Tibial nerve (tissue), 4 donors: ENCODE data around the gene MYO18B. TPM values are rescaled to one million over a fixed set of nuclear protein-coding genes. Genes with fewer than 3 reads are reported as not detected.

Source experiments
- DNase-seq, 2 donors: peaks; one replicate each; pipeline ENCODE4 v3.0.0-alpha.2; 2019; ENCODE audit warnings: low spot score in 2 of 2
- H3K27ac ChIP-seq, 4 donors: fragments of 200-600 bp; sonication (generic) in 3 of 4; one replicate each; pipeline ENCODE4 v1.5.1; 2017 to 2019; ENCODE audit warnings: mild to moderate bottlenecking in 1 of 4
- H3K27me3 ChIP-seq, 2 donors: fragments of 200-600 bp; sonication (generic) in 1 of 2; one replicate each; pipeline versions ENCODE4 v1.5.1 to v1.6.0; 2017 to 2019
- H3K36me3 ChIP-seq, 3 donors: fragments of 200-600 bp; sonication (generic); one replicate each; pipeline ENCODE4 v1.5.1; 2018 to 2019
- H3K4me1 ChIP-seq, 4 donors: fragments of 200-600 bp; sonication (generic) in 3 of 4; one replicate each; pipeline ENCODE4 v1.5.1; 2017 to 2019
- H3K4me3 ChIP-seq, 4 donors: fragments of 200-600 bp; sonication (generic) in 3 of 4; one replicate each; pipeline ENCODE4 v1.5.1; 2017 to 2019; ENCODE audit warnings: mild to moderate bottlenecking in 1 of 4, moderate library complexity in 1 of 4
- H3K9me3 ChIP-seq, 4 donors: fragments of 200-600 bp; sonication (generic) in 3 of 4; one replicate each; pipeline ENCODE4 v1.5.1; 2017 to 2019
- EP300 ChIP-seq, 2 donors: sonication (generic); formaldehyde crosslinking; IDR thresholded peaks; one replicate each; pipeline ENCODE4 v1.6.1; 2017; ENCODE audit warnings: antibody characterized with exemption in 2 of 2, mild to moderate bottlenecking in 1 of 2
- POLR2A ChIP-seq, 2 donors: fragments of 450-650 bp; IDR thresholded peaks; one replicate each; pipeline ENCODE4 v1.6.1; 2017; ENCODE audit warnings: antibody characterized with exemption in 2 of 2, mild to moderate bottlenecking in 2 of 2, moderate library complexity in 2 of 2
- WGBS, 2 donors: methylation state at CpG; one replicate each; pipeline ENCODE4 v1.1.5; 2018; 5-methylcytosine and 5-hydroxymethylcytosine counted together
- total RNA-seq, 4 donors: library from RNA; depleted of rRNA; stranded (reverse); fragments of >200 nt; gene quantifications; one replicate each; pipeline ENCODE4 v1.1.0, GENCODE V29; 2016
- TF ChIP-seq, protein P1 (sequence below), 5 experiments: fragments of 200-600 bp in 3 of 5; fragments of 450-650 bp in 2 of 5; sonication (generic) in 3 of 5; IDR thresholded peaks; one replicate each; pipeline ENCODE4 v1.5.1; 2016 to 2019; ENCODE audit warnings: antibody characterized with exemption in 5 of 5, mild to moderate bottlenecking in 3 of 5, moderate library complexity in 2 of 5

Gene MYO18B
- total RNA-seq, 4 donors from 2014 or later: under 0.01 TPM; not detected in 2

DNA sequence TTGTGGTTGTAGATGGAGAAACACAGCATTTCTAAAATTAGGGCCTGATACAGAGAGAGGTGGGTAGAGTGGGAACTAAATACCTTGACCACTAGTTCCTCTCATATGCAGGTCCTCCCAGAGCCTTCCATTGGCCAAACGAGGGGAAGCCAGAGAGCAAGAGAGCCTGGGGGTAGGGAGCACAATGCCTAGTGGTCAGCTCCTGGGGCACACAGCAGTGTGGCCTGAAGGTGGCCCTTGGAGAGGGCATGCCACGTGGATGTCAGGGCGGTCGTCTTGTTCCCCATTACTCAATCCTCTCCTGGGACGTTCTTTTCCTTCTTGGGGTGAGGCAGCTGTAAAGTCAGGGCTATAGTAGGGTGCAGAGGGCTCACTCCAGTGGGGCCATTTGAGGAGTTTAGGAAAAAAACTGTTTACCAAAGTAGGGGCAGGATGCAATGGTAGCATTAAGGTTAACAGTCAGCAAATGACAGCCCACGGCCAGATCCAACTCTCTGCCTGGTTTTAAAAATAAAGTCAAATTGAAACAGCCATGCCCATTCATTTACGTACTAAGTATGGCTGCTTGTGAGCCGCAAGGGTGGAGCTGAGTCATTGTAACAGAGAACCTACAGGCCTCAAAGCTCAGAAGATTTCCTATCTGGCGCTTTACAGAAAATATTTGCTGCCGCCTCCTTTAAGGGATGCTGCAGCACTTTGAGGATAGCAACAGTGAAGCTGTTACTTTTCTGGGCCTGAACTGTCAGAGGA is 7.6 kb downstream of the MYO18B start:
- no peak for DNase-seq
- no peak overlapping the region for H3K27ac ChIP-seq

DNA sequence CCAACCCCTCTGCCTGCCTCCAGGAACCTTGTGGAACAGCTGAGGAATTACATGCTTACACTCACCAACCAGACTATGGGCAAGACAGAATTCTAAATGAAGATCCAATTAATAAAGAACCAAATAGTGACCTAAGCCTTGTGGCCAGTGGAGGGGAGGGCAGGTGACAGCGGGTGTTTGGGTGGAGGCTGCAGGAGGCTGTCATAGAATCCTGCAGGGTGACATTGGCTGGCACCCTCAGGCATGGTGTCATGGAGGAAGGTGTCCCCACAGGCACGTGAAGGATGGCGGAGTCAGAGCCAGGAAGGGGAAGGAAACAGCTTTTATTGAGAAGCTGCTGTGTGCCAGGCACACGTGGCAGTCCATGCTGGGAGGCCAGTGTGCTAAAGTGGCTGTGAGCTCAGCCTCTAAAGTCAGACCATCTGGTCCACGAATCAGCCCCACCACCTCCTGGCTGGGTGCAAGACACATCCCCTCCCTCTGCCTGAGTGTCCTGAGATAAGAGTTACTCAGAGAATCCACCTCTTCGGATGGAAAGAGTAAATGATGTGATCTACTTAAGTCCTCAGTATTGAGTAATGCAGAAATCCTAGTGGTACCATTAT is 8.7 kb downstream of the MYO18B start:
- DNase-seq: no peak
- no peak overlapping the region for H3K27ac ChIP-seq
- 55 to 60% methylated on average over 6 of the region's 6 CpGs for WGBS, 2 donors

More for the DNA sequence above, 7.6 kb downstream of the MYO18B start:
- H3K9me3 ChIP-seq: no peaks in the 10 kb centered on the region
- no peaks in the 10 kb centered on the region for H3K27me3 ChIP-seq
- TF ChIP-seq POLR2A (IDR thresholded peaks at IDR 0.05) (no peak), EP300 (IDR thresholded peaks at IDR 0.05) (no peak)
- TF ChIP-seq, protein P1, sequence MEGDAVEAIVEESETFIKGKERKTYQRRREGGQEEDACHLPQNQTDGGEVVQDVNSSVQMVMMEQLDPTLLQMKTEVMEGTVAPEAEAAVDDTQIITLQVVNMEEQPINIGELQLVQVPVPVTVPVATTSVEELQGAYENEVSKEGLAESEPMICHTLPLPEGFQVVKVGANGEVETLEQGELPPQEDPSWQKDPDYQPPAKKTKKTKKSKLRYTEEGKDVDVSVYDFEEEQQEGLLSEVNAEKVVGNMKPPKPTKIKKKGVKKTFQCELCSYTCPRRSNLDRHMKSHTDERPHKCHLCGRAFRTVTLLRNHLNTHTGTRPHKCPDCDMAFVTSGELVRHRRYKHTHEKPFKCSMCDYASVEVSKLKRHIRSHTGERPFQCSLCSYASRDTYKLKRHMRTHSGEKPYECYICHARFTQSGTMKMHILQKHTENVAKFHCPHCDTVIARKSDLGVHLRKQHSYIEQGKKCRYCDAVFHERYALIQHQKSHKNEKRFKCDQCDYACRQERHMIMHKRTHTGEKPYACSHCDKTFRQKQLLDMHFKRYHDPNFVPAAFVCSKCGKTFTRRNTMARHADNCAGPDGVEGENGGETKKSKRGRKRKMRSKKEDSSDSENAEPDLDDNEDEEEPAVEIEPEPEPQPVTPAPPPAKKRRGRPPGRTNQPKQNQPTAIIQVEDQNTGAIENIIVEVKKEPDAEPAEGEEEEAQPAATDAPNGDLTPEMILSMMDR (IDR thresholded peaks at IDR 0.05): no peak
- no peaks in the 10 kb centered on the region for H3K36me3 ChIP-seq
- no peaks in the 10 kb centered on the region for H3K4me1 ChIP-seq
- no peak overlapping the region for H3K4me3 ChIP-seq
- WGBS, 2 donors: 67 to 71% methylated on average over 9 to 10 of the region's 10 CpGs

GRCh38 chr22:25751174-25751581 is 9.2 kb downstream of the MYO18B start:
- Histone ChIP-seq H3K27ac (no peak overlapping the region), H3K27me3 (no peaks in the 10 kb centered on the region), H3K4me1 (no peaks in the 10 kb centered on the region), H3K9me3 (peaks cover 0 to 14% (median 0%) of the 10 kb centered on the region in 4 donors), H3K36me3 (no peaks in the 10 kb centered on the region), H3K4me3 (no peak overlapping the region)
- WGBS, 2 donors: 59 to 61% methylated on average over 4 of the region's 4 CpGs
- no peak for DNase-seq
- TF ChIP-seq, protein P1 (IDR thresholded peaks at IDR 0.05): no peak
- TF ChIP-seq POLR2A (IDR thresholded peaks at IDR 0.05) (no peak), EP300 (IDR thresholded peaks at IDR 0.05) (no peak)

More for the DNA sequence above, 8.7 kb downstream of the MYO18B start:
- H3K9me3 ChIP-seq: peaks cover 0 to 9% (median 0%) of the 10 kb centered on the region in 4 donors
- H3K27me3 ChIP-seq: no peaks in the 10 kb centered on the region
- H3K36me3 ChIP-seq: no peaks in the 10 kb centered on the region
- TF ChIP-seq, protein P1 (IDR thresholded peaks at IDR 0.05): no peak
- no peak for TF ChIP-seq EP300 (IDR thresholded peaks at IDR 0.05)
- H3K4me1 ChIP-seq: no peaks in the 10 kb centered on the region
- H3K4me3 ChIP-seq: no peak overlapping the region

GRCh38 chr22:25752615-25753214 is 10.7 kb downstream of the MYO18B start:
- no peaks in the 10 kb centered on the region for H3K27me3 ChIP-seq
- DNase-seq: no peak
- no peaks in the 10 kb centered on the region for H3K4me1 ChIP-seq
- TF ChIP-seq, protein P1 (IDR thresholded peaks at IDR 0.05): no peak
- TF ChIP-seq POLR2A (IDR thresholded peaks at IDR 0.05) (no peak), EP300 (IDR thresholded peaks at IDR 0.05) (no peak)
- no peak overlapping the region for H3K27ac ChIP-seq
- WGBS, 2 donors: 90 to 94% methylated on average over 32 to 38 of the region's 48 CpGs
- H3K36me3 ChIP-seq: no peaks in the 10 kb centered on the region
- H3K9me3 ChIP-seq: peaks cover 0 to 16% (median 0%) of the 10 kb centered on the region in 4 donors
- H3K4me3 ChIP-seq: no peak overlapping the region

- H3K27ac ChIP-seq: no peak overlapping the region
- 92 to 94% methylated on average over 14 of the region's 14 CpGs for WGBS, 2 donors
- no peaks in the 10 kb centered on the region for H3K27me3 ChIP-seq
- no peak overlapping the region for H3K4me3 ChIP-seq
- no peaks in the 10 kb centered on the region for H3K36me3 ChIP-seq
- DNase-seq: no peak
- TF ChIP-seq EP300 (IDR thresholded peaks at IDR 0.05) (no peak), POLR2A (IDR thresholded peaks at IDR 0.05) (no peak)
- TF ChIP-seq, protein P1 (IDR thresholded peaks at IDR 0.05): no peak
- peaks cover 0 to 16% (median 0%) of the 10 kb centered on the region in 4 donors for H3K9me3 ChIP-seq
- no peaks in the 10 kb centered on the region for H3K4me1 ChIP-seq
Measured at GRCh38 chr22:25753252-25753651, 11.3 kb downstream of the MYO18B start.
